Measurements from ENCODE around the gene ZIC5. TPM values are rescaled to one million over a fixed set of nuclear protein-coding genes. Genes with fewer than 3 reads are reported as not detected.

ZIC5 gene
- total and polyA plus RNA-seq, 8 donors, result not detected

- intact Hi-C loops (cut with DNase I; ENCODE audit: low total_unique reads), result loop anchor here (10.0 kb wide), 2 partner anchors 322 to 602 kb away; no protein-coding TSS in a partner anchor
- no peak for TF ChIP-seq POLR2AphosphoS5 (IDR thresholded peaks at IDR 0.05)
- TF ChIP-seq POLR2A (IDR thresholded peaks at IDR 0.05), result no peak
- no peak for TF ChIP-seq EP300 (IDR thresholded peaks at IDR 0.05)
- TF ChIP-seq CTCF (IDR thresholded peaks at IDR 0.05), result no peak
- peaks cover 0 to 73% (median 9%) of the 10 kb centered on the region in 3 donors for H3K27me3 ChIP-seq
- DNase-seq, result no peak
- WGBS, 5 donors, result 62 to 71% (median 68%) methylated on average over 7 of the region's 7 CpGs
- H3K27ac ChIP-seq, result no peak overlapping the region
- H3K9me3 ChIP-seq, result no peaks in the 10 kb centered on the region
- H3K36me3 ChIP-seq, result no peaks in the 10 kb centered on the region
- H3K4me3 ChIP-seq, result no peak overlapping the region
- peaks cover 0 to 6% (median 0%) of the 10 kb centered on the region in 4 donors for H3K4me1 ChIP-seq
Measured at GRCh38 chr13:99913167-99913566, 58.4 kb downstream of the ZIC5 start.

Other genes with a start within 250 kb of the ZIC5 start
- not detected for gene ZIC2, start 10.0 kb upstream of the ZIC5 start, total RNA-seq
- not detected for gene ZIC2, start 10.0 kb upstream of the ZIC5 start, polyA plus RNA-seq
- gene PCCA, start 117.3 kb upstream of the ZIC5 start, total RNA-seq, result 100 to 1,000 TPM in 3 of 5 donors, 10 to 100 TPM in 2; 76.4 to 140 (median 114) TPM
- gene PCCA, start 117.3 kb upstream of the ZIC5 start, polyA plus RNA-seq, result 10 to 100 TPM; 31.4 to 42.6 (median 33.1) TPM